ENCODE measurements around the gene ASB10. TPM values are rescaled to one million over a fixed set of nuclear protein-coding genes. Genes with fewer than 3 reads are reported as not detected.

The ASB10 gene
- total RNA-seq, 1 donor from 2014 or later = not detected

GRCh38 chr7:151210087-151210854 is 23.2 kb upstream of the ASB10 start, which contains the start of gene H2BK1:
H2BK1 (minus strand) TSS chr7:151210488; CDS start chr7:151210318, 170 bp downstream.
- no peak for DNase-seq (ENCODE audit: low read depth)
- H3K4me3 ChIP-seq (ENCODE audit: low read depth, low read length) = no peak within 1 kb of the TSS
- no peak for TF ChIP-seq CTCF (conservative IDR thresholded peaks at IDR 0.05; ENCODE audit: low read depth, low read length)

GRCh38 chr7:151209588-151209987 is 22.5 kb upstream of the ASB10 start:
- DNase-seq (ENCODE audit: low read depth) = no peak

GRCh38 chr7:151208253-151208862 is 21.3 kb upstream of the ASB10 start:
- no peak overlapping the region for H3K4me3 ChIP-seq (ENCODE audit: low read depth, low read length)
- DNase-seq (ENCODE audit: low read depth) = no peak
- no peak for TF ChIP-seq CTCF (conservative IDR thresholded peaks at IDR 0.05; ENCODE audit: low read depth, low read length)

More at GRCh38 chr7:151209588-151209987, 22.5 kb upstream of the ASB10 start:
- TF ChIP-seq CTCF (conservative IDR thresholded peaks at IDR 0.05; ENCODE audit: low read depth, low read length) = no peak
- no peak overlapping the region for H3K4me3 ChIP-seq (ENCODE audit: low read depth, low read length)

GRCh38 chr7:151207804-151208203 is 20.8 kb upstream of the ASB10 start:
- no peak overlapping the region for H3K4me3 ChIP-seq (ENCODE audit: low read depth, low read length)
- no peak for TF ChIP-seq CTCF (conservative IDR thresholded peaks at IDR 0.05; ENCODE audit: low read depth, low read length)
- no peak for DNase-seq (ENCODE audit: low read depth)

GRCh38 chr7:151207315-151207714 is 20.3 kb upstream of the ASB10 start:
- TF ChIP-seq CTCF (conservative IDR thresholded peaks at IDR 0.05; ENCODE audit: low read depth, low read length) = no peak
- DNase-seq (ENCODE audit: low read depth) = no peak
- H3K4me3 ChIP-seq (ENCODE audit: low read depth, low read length) = no peak overlapping the region

GRCh38 chr7:151206914-151207313 is 19.9 kb upstream of the ASB10 start:
- DNase-seq (ENCODE audit: low read depth) = no peak
- TF ChIP-seq CTCF (conservative IDR thresholded peaks at IDR 0.05; ENCODE audit: low read depth, low read length) = no peak
- no peak overlapping the region for H3K4me3 ChIP-seq (ENCODE audit: low read depth, low read length)
